ENCODE measurements around the gene PSMG2.

The PSMG2 gene

GRCh38 chr18:12767580-12768155 is 64.8 kb downstream of the PSMG2 start:
- no peak for ATAC-seq
- TF ChIP-seq ZFP3 (CRISPR knock-in tag; IDR thresholded peaks at IDR 0.05), result no peak
- no peak for TF ChIP-seq TOX (CRISPR knock-in tag; IDR thresholded peaks at IDR 0.05; ENCODE audit: borderline replicate concordance)
- TF ChIP-seq SNAI2 (CRISPR knock-in tag; IDR thresholded peaks at IDR 0.05), result no peak

- peak; percentile 50 for ATAC-seq
- TF ChIP-seq CSDC2 (CRISPR knock-in tag; IDR thresholded peaks at IDR 0.05) (no peak), ZFP3 (CRISPR knock-in tag; IDR thresholded peaks at IDR 0.05) (no peak)
Measured at GRCh38 chr18:12768625-12769024, 65.8 kb downstream of the PSMG2 start.

- no peak for ATAC-seq
- no peak for TF ChIP-seq ZFP30 (CRISPR knock-in tag; IDR thresholded peaks at IDR 0.05)
- no peak for TF ChIP-seq CSRNP3 (CRISPR knock-in tag; IDR thresholded peaks at IDR 0.05)
- TF ChIP-seq ZNF70 (CRISPR knock-in tag; IDR thresholded peaks at IDR 0.05), result no peak
- no peak for TF ChIP-seq ZC3H10 (CRISPR knock-in tag; IDR thresholded peaks at IDR 0.05)
Measured at GRCh38 chr18:12769136-12769535, 66.3 kb downstream of the PSMG2 start.

- ATAC-seq, result no peak
- TF ChIP-seq ZNF70 (CRISPR knock-in tag; IDR thresholded peaks at IDR 0.05), result no peak
- no peak for TF ChIP-seq PPARA (CRISPR knock-in tag; IDR thresholded peaks at IDR 0.05; ENCODE audit: borderline replicate concordance)
- TF ChIP-seq CSRNP3 (CRISPR knock-in tag; IDR thresholded peaks at IDR 0.05), result no peak
- no peak for TF ChIP-seq GLIS3 (CRISPR knock-in tag; IDR thresholded peaks at IDR 0.05)
- no peak for TF ChIP-seq PATZ1 (CRISPR knock-in tag; IDR thresholded peaks at IDR 0.05; ENCODE audit: borderline replicate concordance)
- TF ChIP-seq ZNF565 (CRISPR knock-in tag; conservative IDR thresholded peaks at IDR 0.05; ENCODE audit: low read depth), result no peak
- no peak for TF ChIP-seq POU6F1 (CRISPR knock-in tag; IDR thresholded peaks at IDR 0.05; ENCODE audit: borderline replicate concordance, low read depth)
- no peak for TF ChIP-seq SNAI2 (CRISPR knock-in tag; IDR thresholded peaks at IDR 0.05)
- no peak for TF ChIP-seq TOX (CRISPR knock-in tag; IDR thresholded peaks at IDR 0.05; ENCODE audit: borderline replicate concordance)
- no peak for TF ChIP-seq ZC3H10 (CRISPR knock-in tag; IDR thresholded peaks at IDR 0.05)
Measured at GRCh38 chr18:12769644-12770440, 67.0 kb downstream of the PSMG2 start.

- no peak for ATAC-seq
- no peak for TF ChIP-seq ZC3H10 (CRISPR knock-in tag; IDR thresholded peaks at IDR 0.05)
- no peak for TF ChIP-seq ZFP3 (CRISPR knock-in tag; IDR thresholded peaks at IDR 0.05)
Measured at GRCh38 chr18:12770469-12771219, 67.8 kb downstream of the PSMG2 start.

- ATAC-seq, result no peak
- TF ChIP-seq POU6F1 (CRISPR knock-in tag; IDR thresholded peaks at IDR 0.05; ENCODE audit: borderline replicate concordance, low read depth), result no peak
- no peak for TF ChIP-seq PATZ1 (CRISPR knock-in tag; IDR thresholded peaks at IDR 0.05; ENCODE audit: borderline replicate concordance)
- TF ChIP-seq TSHZ2 (CRISPR knock-in tag; IDR thresholded peaks at IDR 0.05), result no peak
- TF ChIP-seq ISL1 (CRISPR knock-in tag; IDR thresholded peaks at IDR 0.05), result no peak
- no peak for TF ChIP-seq ZNF565 (CRISPR knock-in tag; conservative IDR thresholded peaks at IDR 0.05; ENCODE audit: low read depth)
- TF ChIP-seq CSDC2 (CRISPR knock-in tag; IDR thresholded peaks at IDR 0.05), result no peak
Measured at GRCh38 chr18:12772111-12772510, 69.3 kb downstream of the PSMG2 start.
